ENCODE measurements around the gene LSM14A.
"Not testable (repeated sequence)": the region's sequence is repeated elsewhere in the genome, so short reads cannot be mapped to it uniquely, and the experiment has no call there.

LSM14A gene

GRCh38 chr19:34171877-34172660, at the start of gene LSM14A:
Gene LSM14A, plus strand, starts transcription at chr19:34172504. Its CDS starts 139 bp downstream, at chr19:34172643.
- peak; percentile 89 for DNase-seq

GRCh38 chr19:34124828-34125227, 47.5 kb upstream of the LSM14A start:
- no peak for DNase-seq

- no peak for DNase-seq
These were observed 45.3 kb upstream of the LSM14A start for GRCh38 chr19:34126966-34127365.

- DNase-seq, result no peak
These were observed 44.6 kb upstream of the LSM14A start for GRCh38 chr19:34127684-34128189.

GRCh38 chr19:34128558-34129250, 43.6 kb upstream of the LSM14A start:
- DNase-seq, result peak; percentile 13

GRCh38 chr19:34131100-34131499, 41.2 kb upstream of the LSM14A start:
- peak; percentile 22 for DNase-seq

GRCh38 chr19:34132145-34132544, 40.2 kb upstream of the LSM14A start:
- DNase-seq, result not testable (repeated sequence)

- DNase-seq, result not testable (repeated sequence)
These were observed 39.6 kb upstream of the LSM14A start for GRCh38 chr19:34132706-34133105.

- peak; percentile 74 for DNase-seq
These were observed 37.9 kb upstream of the LSM14A start for GRCh38 chr19:34134190-34135053.

GRCh38 chr19:34135054-34135800, 37.1 kb upstream of the LSM14A start:
- no peak for DNase-seq

GRCh38 chr19:34135821-34136611, 36.3 kb upstream of the LSM14A start:
- DNase-seq, result no peak

GRCh38 chr19:34141025-34141424, 31.3 kb upstream of the LSM14A start:
- no peak for DNase-seq

GRCh38 chr19:34142440-34142839, 29.9 kb upstream of the LSM14A start:
- DNase-seq, result no peak

- DNase-seq, result peak; percentile 54
These were observed 26.5 kb upstream of the LSM14A start for GRCh38 chr19:34145741-34146202.

GRCh38 chr19:34148658-34149185, 23.6 kb upstream of the LSM14A start:
- no peak for DNase-seq

GRCh38 chr19:34149873-34150272, 22.4 kb upstream of the LSM14A start:
- DNase-seq, result no peak

- no peak for DNase-seq
These were observed 21.7 kb upstream of the LSM14A start for GRCh38 chr19:34150558-34150957.

GRCh38 chr19:34151439-34151838, 20.9 kb upstream of the LSM14A start:
- DNase-seq, result no peak

- DNase-seq, result no peak
These were observed 17.9 kb upstream of the LSM14A start for GRCh38 chr19:34154401-34154800.

GRCh38 chr19:34155686-34156085, 16.6 kb upstream of the LSM14A start:
- DNase-seq, result peak; percentile 66

GRCh38 chr19:34158966-34159365, 13.3 kb upstream of the LSM14A start:
- DNase-seq, result not testable (repeated sequence)

All from HCEC 1CT (cell line).